CD14-positive monocyte (primary cell): ENCODE measurements around the gene REEP2. TPM values are rescaled to one million over a fixed set of nuclear protein-coding genes. Genes with fewer than 3 reads are reported as not detected.

Experiments
- DNase-seq, 3 donors: peaks; one replicate each; pipeline ENCODE4 v3.0.0-alpha.2; 2011 to 2022
- H2AFZ ChIP-seq: 2 replicates; pipeline ENCODE4 v1.6.0; 2012; ENCODE audit warnings: mild to moderate bottlenecking, low read depth, low read length, inconsistent platforms; ENCODE audit not compliant: insufficient read depth, poor library complexity, severe bottlenecking
- H3K27ac ChIP-seq, 2 donors: 1 replicate in 1 of 2; 2 replicates in 1 of 2; pipeline ENCODE4 v1.5.1; 2012 to 2013; ENCODE audit warnings: low read length in 2 of 2, control low read depth in 1 of 2, inconsistent platforms in 1 of 2, low read depth in 1 of 2, mild to moderate bottlenecking in 1 of 2
- H3K27me3 ChIP-seq, 2 donors: one replicate each; pipeline versions ENCODE4 v1.6.0 to v1.6.1; 2011 to 2013; ENCODE audit warnings: low read length in 2 of 2; ENCODE audit not compliant: control insufficient read depth in 2 of 2, insufficient read depth in 2 of 2
- H3K36me3 ChIP-seq, 2 donors: replicated peaks in 1 of 2; 1 replicate in 1 of 2; 2 replicates in 1 of 2; pipeline versions ENCODE4 v1.5.1 to v1.6.1; 2012 to 2013; ENCODE audit warnings: low read length in 2 of 2, control low read depth in 1 of 2, inconsistent platforms in 1 of 2, mild to moderate bottlenecking in 1 of 2; ENCODE audit not compliant: insufficient read depth in 2 of 2, control insufficient read depth in 1 of 2
- H3K4me1 ChIP-seq, 2 donors: 1 replicate in 1 of 2; 2 replicates in 1 of 2; pipeline versions ENCODE4 v1.5.1 to v1.6.1; 2012 to 2013; ENCODE audit warnings: low read length in 2 of 2, control low read depth in 1 of 2, inconsistent platforms in 1 of 2, mild to moderate bottlenecking in 1 of 2, moderate library complexity in 1 of 2; ENCODE audit not compliant: insufficient read depth in 2 of 2, control insufficient read depth in 1 of 2
- H3K4me2 ChIP-seq: replicated peaks from 2 replicates; pipeline ENCODE3; 2012; ENCODE audit warnings: low read length, moderate library complexity, mild to moderate bottlenecking; ENCODE audit not compliant: poor library complexity, severe bottlenecking; ENCODE audit errors: extremely low read depth
- H3K4me3 ChIP-seq, 3 experiments: fragments of 200-600 bp in 1 of 3; sonication (generic) in 1 of 3; replicated peaks in 1 of 3; 1 replicate in 2 of 3; 2 replicates in 1 of 3; pipeline ENCODE4 v1.5.1; 2011 to 2013; ENCODE audit warnings: low read length in 3 of 3, mild to moderate bottlenecking in 3 of 3, control low read depth in 2 of 3, low read depth in 2 of 3, inconsistent platforms in 1 of 3, moderate library complexity in 1 of 3
- H3K79me2 ChIP-seq: 2 replicates; pipeline ENCODE4 v1.6.0; 2012; ENCODE audit warnings: mild to moderate bottlenecking, control low read depth, inconsistent platforms, low read length, moderate library complexity; ENCODE audit not compliant: insufficient read depth
- H3K9ac ChIP-seq: 2 replicates; pipeline ENCODE4 v1.6.0; 2017; ENCODE audit warnings: low read length, mild to moderate bottlenecking; ENCODE audit not compliant: insufficient read depth, poor library complexity, severe bottlenecking
- H3K9me3 ChIP-seq, 2 donors: replicated peaks in 1 of 2; 1 replicate in 1 of 2; 2 replicates in 1 of 2; pipeline versions ENCODE4 v1.5.1 to v1.6.1; 2012 to 2013; ENCODE audit warnings: low read length in 2 of 2, control low read depth in 1 of 2; ENCODE audit not compliant: control insufficient read depth in 1 of 2, insufficient read depth in 1 of 2
- H4K20me1 ChIP-seq: 2 replicates; pipeline ENCODE4 v1.6.0; 2012; ENCODE audit warnings: mild to moderate bottlenecking, low read length, control low read depth, moderate library complexity; ENCODE audit not compliant: insufficient read depth
- H3K27ac Mint-ChIP-seq, 7 donors: one replicate each; pipeline ENCODE4 v1.8.0; 2020; ENCODE audit warnings: mild to moderate bottlenecking in 7 of 7, mixed read lengths in 7 of 7, moderate library complexity in 6 of 7, inconsistent platforms in 2 of 7
- H3K27me3 Mint-ChIP-seq, 3 donors: one replicate each; pipeline ENCODE4 v1.8.0; 2021 to 2022; ENCODE audit warnings: low read depth in 3 of 3, mild to moderate bottlenecking in 3 of 3, mixed read lengths in 3 of 3, moderate library complexity in 3 of 3, inconsistent platforms in 1 of 3
- H3K36me3 Mint-ChIP-seq, 2 donors: one replicate each; pipeline ENCODE4 v1.8.0; 2020; ENCODE audit warnings: mixed read lengths in 2 of 2, inconsistent platforms in 1 of 2, mild to moderate bottlenecking in 1 of 2
- H3K4me1 Mint-ChIP-seq: one replicate; pipeline ENCODE4 v1.8.0; 2020; ENCODE audit warnings: mild to moderate bottlenecking, mixed read lengths
- H3K4me3 Mint-ChIP-seq, 2 donors: one replicate each; pipeline ENCODE4 v1.8.0; 2020; ENCODE audit warnings: mild to moderate bottlenecking in 2 of 2, mixed read lengths in 2 of 2, moderate library complexity in 1 of 2
- H3K9me3 Mint-ChIP-seq, 7 donors: one replicate each; pipeline ENCODE4 v1.8.0; 2020 to 2022; ENCODE audit warnings: mixed read lengths in 7 of 7, mild to moderate bottlenecking in 6 of 7, moderate library complexity in 6 of 7, inconsistent platforms in 2 of 7
- CTCF ChIP-seq: fragments of 200-600 bp; IDR thresholded peaks from one replicate; pipeline ENCODE4 v1.8.0; 2022; ENCODE audit warnings: antibody characterized with exemption, mild to moderate bottlenecking
- WGBS: methylation state at CpG from one replicate; pipeline ENCODE4 v1.1.5; 2013; ENCODE audit warnings: missing lambda C conversion rate; ENCODE audit not compliant: insufficient coverage; 5-methylcytosine and 5-hydroxymethylcytosine counted together
- intact Hi-C, 2 donors: fragments of 100-400 bp; cut with micrococcal nuclease; formaldehyde crosslinking; loops; one replicate each; pipeline versions ENCODE4 v1.15.0 to v1.15.1; 2023
- polyA plus RNA-seq, 3 donors: library from polyadenylated mRNA; depleted of rRNA in 1 of 3; unstranded in 2 of 3; stranded (reverse) in 1 of 3; fragments of 300-500 nt in 2 of 3; fragments of >200 nt in 1 of 3; fragmentation: Illumina TruSeq in 2 of 3; gene quantifications; 1 replicate in 2 of 3; 2 replicates in 1 of 3; pipeline ENCODE4 v1.2.3, GENCODE V29; 2012 to 2021

The REEP2 gene
- polyA plus RNA-seq, 3 donors, result not detected

GRCh38 chr5:138468966-138469539 lies 30.2 kb downstream of the REEP2 start:
- peaks cover 29 to 38% of the 10 kb centered on the region in 2 donors for H3K4me1 ChIP-seq
- no peak overlapping the region for H3K4me2 ChIP-seq
- no peak overlapping the region for H3K4me3 ChIP-seq
- H3K27me3 ChIP-seq, result peaks cover 3 to 23% of the 10 kb centered on the region in 2 donors
- no peak for DNase-seq
- Mint-ChIP-seq H3K4me3 (peak overlapping the region in 1 of 2 donors; percentile 51), H3K4me1 (peaks cover 27% of the 10 kb centered on the region), H3K36me3 (peaks cover 18 to 23% of the 10 kb centered on the region in 2 donors), H3K9me3 (peaks cover 0 to 15% (median 5%) of the 10 kb centered on the region in 7 donors), H3K27me3 (peaks cover 22 to 36% (median 34%) of the 10 kb centered on the region in 3 donors), H3K27ac (peak overlapping the region in 1 of 7 donors; percentile 42)
- 97% methylated on average over 7 of the region's 8 CpGs for WGBS
- H3K36me3 ChIP-seq, result no peaks in the 10 kb centered on the region
- no peak overlapping the region for H2AFZ ChIP-seq
- no peaks in the 10 kb centered on the region for H3K9me3 ChIP-seq
- intact Hi-C loops, result loop anchor here (2.0 to 10.0 kb wide), 2 partner anchors 16 to 76 kb away; partner anchors contain the start of gene ETF1 (in 1 of the 2)
- H3K27ac ChIP-seq, result no peak overlapping the region
- no peak for TF ChIP-seq CTCF
- no peaks in the 10 kb centered on the region for H3K79me2 ChIP-seq
- no peak overlapping the region for H3K9ac ChIP-seq
- H4K20me1 ChIP-seq, result peaks cover 23% of the 10 kb centered on the region

- no peak overlapping the region for H3K4me3 Mint-ChIP-seq
- Histone ChIP-seq H3K9ac (no peak overlapping the region), H3K4me3 (no peak overlapping the region), H3K27me3 (peaks cover 3 to 25% of the 10 kb centered on the region in 2 donors), H3K4me1 (peaks cover 24 to 32% of the 10 kb centered on the region in 2 donors), H3K79me2 (no peaks in the 10 kb centered on the region), H3K9me3 (no peaks in the 10 kb centered on the region), H3K36me3 (no peaks in the 10 kb centered on the region), H3K4me2 (no peak overlapping the region), H4K20me1 (peaks cover 23% of the 10 kb centered on the region), H3K27ac (no peak overlapping the region), H2AFZ (no peak overlapping the region)
- peaks cover 27% of the 10 kb centered on the region for H3K4me1 Mint-ChIP-seq
- peaks cover 18 to 23% of the 10 kb centered on the region in 2 donors for H3K36me3 Mint-ChIP-seq
- H3K27me3 Mint-ChIP-seq, result peaks cover 22 to 41% (median 37%) of the 10 kb centered on the region in 3 donors
- 94% methylated on average over 6 of the region's 8 CpGs for WGBS
- intact Hi-C loops, result loop anchor here (2.0 to 10.0 kb wide), 2 partner anchors 15 to 75 kb away; partner anchors contain the start of gene ETF1 (in 1 of the 2)
- TF ChIP-seq CTCF, result no peak
- peak overlapping the region in 2 of 7 donors; percentile 42 to 85 for H3K27ac Mint-ChIP-seq
- DNase-seq, result peak in 1 of 3 donors; percentile 52
- peaks cover 0 to 15% (median 5%) of the 10 kb centered on the region in 7 donors for H3K9me3 Mint-ChIP-seq
Measured at GRCh38 chr5:138469540-138470321, 30.9 kb downstream of the REEP2 start.
